Esophagus squamous epithelium (tissue), 5 donors: ENCODE results near the gene LRRFIP2. TPM values are rescaled to one million over a fixed set of nuclear protein-coding genes. Genes with fewer than 3 reads are reported as not detected.

Experiments
- DNase-seq: peaks from one replicate; lab custom pipeline; 2025; lab: John Stamatoyannopoulos, UW
- H3K27ac ChIP-seq, 4 donors: fragments of 200-600 bp; sonication (generic); one replicate each; pipeline ENCODE4 v1.5.1; 2016 to 2019; ENCODE audit warnings: mild to moderate bottlenecking in 1 of 4
- H3K27me3 ChIP-seq, 4 donors: fragments of 200-600 bp; sonication (generic); 1 replicate in 3 of 4; 2 replicates in 1 of 4; pipeline versions ENCODE4 v1.5.1 to v1.6.0; 2017 to 2021; ENCODE audit warnings: antibody characterized with exemption in 1 of 4
- H3K36me3 ChIP-seq, 3 donors: fragments of 200-600 bp; sonication (generic); one replicate each; pipeline ENCODE4 v1.5.1; 2016 to 2019
- H3K4me1 ChIP-seq, 3 donors: fragments of 200-600 bp; sonication (generic); one replicate each; pipeline ENCODE4 v1.5.1; 2017 to 2019
- H3K4me3 ChIP-seq, 4 donors: fragments of 200-600 bp; sonication (generic); 1 replicate in 3 of 4; 2 replicates in 1 of 4; pipeline ENCODE4 v1.5.1; 2016 to 2019; ENCODE audit warnings: mild to moderate bottlenecking in 2 of 4, moderate library complexity in 1 of 4
- H3K9me3 ChIP-seq, 3 donors: fragments of 200-600 bp; sonication (generic); one replicate each; pipeline ENCODE4 v1.5.1; 2016 to 2019
- CTCF ChIP-seq, 6 experiments: fragments of 450-650 bp in 4 of 6; fragments of 200-600 bp in 2 of 6; sonication (generic) in 2 of 6; IDR thresholded peaks; one replicate each; pipeline ENCODE4 v1.5.1; 2016 to 2019; ENCODE audit warnings: antibody characterized with exemption in 6 of 6, mild to moderate bottlenecking in 4 of 6, moderate library complexity in 4 of 6
- POLR2A ChIP-seq, 4 donors: fragments of 450-650 bp; IDR thresholded peaks; one replicate each; pipeline ENCODE4 v1.6.1; 2017; ENCODE audit warnings: antibody characterized with exemption in 4 of 4, mild to moderate bottlenecking in 4 of 4, moderate library complexity in 3 of 4
- WGBS, 2 donors: methylation state at CpG; one replicate each; pipeline ENCODE4 v1.1.5; 2018; 5-methylcytosine and 5-hydroxymethylcytosine counted together
- intact Hi-C: fragments of 100-400 bp; cut with DNase I; formaldehyde crosslinking; loops from one replicate; pipeline ENCODE4 v1.15.0; 2022
- total RNA-seq, 4 donors: library from RNA; depleted of rRNA; stranded (reverse); fragments of >200 nt; gene quantifications; one replicate each; pipeline ENCODE4 v1.1.0, GENCODE V29; 2016
- donor health status: DM: yes; HTN: yes; CAD: no.

The LRRFIP2 gene
- total RNA-seq, 4 donors from 2014 or later, result 50.0 to 99.7 (median 87.8) TPM

GRCh38 chr3:37139567-37140052 is 34.8 kb downstream of the LRRFIP2 start:
- intact Hi-C loops, result no loop called here
- Histone ChIP-seq H3K4me1 (peaks cover 0 to 4% (median 1%) of the 10 kb centered on the region in 3 donors), H3K4me3 (no peak overlapping the region), H3K36me3 (peaks cover 0 to 35% (median 0%) of the 10 kb centered on the region in 3 donors), H3K27me3 (no peaks in the 10 kb centered on the region), H3K27ac (no peak overlapping the region), H3K9me3 (no peaks in the 10 kb centered on the region)
- no peak for TF ChIP-seq CTCF (IDR thresholded peaks at IDR 0.05)
- no peak for TF ChIP-seq POLR2A (IDR thresholded peaks at IDR 0.05)
- no peak for DNase-seq
- WGBS, 2 donors, result 75 to 87% methylated on average over 1 of the region's 1 CpG

GRCh38 chr3:37138816-37139215 is 35.6 kb downstream of the LRRFIP2 start:
- no peak overlapping the region for H3K4me3 ChIP-seq
- no peaks in the 10 kb centered on the region for H3K9me3 ChIP-seq
- no peak overlapping the region for H3K27ac ChIP-seq
- peaks cover 0 to 36% (median 0%) of the 10 kb centered on the region in 3 donors for H3K36me3 ChIP-seq
- no peak for DNase-seq
- H3K4me1 ChIP-seq, result no peaks in the 10 kb centered on the region
- intact Hi-C loops, result no loop called here
- 49 to 58% methylated on average over 2 of the region's 2 CpGs for WGBS, 2 donors
- H3K27me3 ChIP-seq, result no peaks in the 10 kb centered on the region
- TF ChIP-seq POLR2A (IDR thresholded peaks at IDR 0.05), result no peak
- no peak for TF ChIP-seq CTCF (IDR thresholded peaks at IDR 0.05)

- Histone ChIP-seq H3K4me1 (peaks cover 0 to 7% (median 0%) of the 10 kb centered on the region in 3 donors), H3K27ac (no peak overlapping the region), H3K9me3 (no peaks in the 10 kb centered on the region), H3K27me3 (no peaks in the 10 kb centered on the region), H3K4me3 (no peak overlapping the region), H3K36me3 (peaks cover 0 to 23% (median 0%) of the 10 kb centered on the region in 3 donors)
- WGBS, 2 donors, result 36 to 44% methylated on average over 1 of the region's 1 CpG
- intact Hi-C loops, result no loop called here
- no peak for DNase-seq
- TF ChIP-seq POLR2A (IDR thresholded peaks at IDR 0.05) (no peak), CTCF (IDR thresholded peaks at IDR 0.05) (no peak)
Measured at GRCh38 chr3:37137516-37137915, 36.9 kb downstream of the LRRFIP2 start.

- H3K27ac ChIP-seq, result no peak overlapping the region
- no peaks in the 10 kb centered on the region for H3K9me3 ChIP-seq
- no peak overlapping the region for H3K4me3 ChIP-seq
- peaks cover 0 to 9% (median 0%) of the 10 kb centered on the region in 3 donors for H3K36me3 ChIP-seq
- 93 to 94% methylated on average over 2 of the region's 2 CpGs for WGBS, 2 donors
- intact Hi-C loops, result no loop called here
- no peak for TF ChIP-seq CTCF (IDR thresholded peaks at IDR 0.05)
- TF ChIP-seq POLR2A (IDR thresholded peaks at IDR 0.05), result no peak
- H3K27me3 ChIP-seq, result no peaks in the 10 kb centered on the region
- no peak for DNase-seq
- H3K4me1 ChIP-seq, result peaks cover 0 to 22% (median 0%) of the 10 kb centered on the region in 3 donors
Measured at GRCh38 chr3:37136067-37136466, 38.3 kb downstream of the LRRFIP2 start.

- Histone ChIP-seq H3K27me3 (no peaks in the 10 kb centered on the region), H3K4me1 (peaks cover 0 to 27% (median 0%) of the 10 kb centered on the region in 3 donors), H3K36me3 (peaks cover 0 to 8% (median 0%) of the 10 kb centered on the region in 3 donors), H3K4me3 (no peak overlapping the region), H3K27ac (no peak overlapping the region), H3K9me3 (no peaks in the 10 kb centered on the region)
- no peak for DNase-seq
- no peak for TF ChIP-seq POLR2A (IDR thresholded peaks at IDR 0.05)
- TF ChIP-seq CTCF (IDR thresholded peaks at IDR 0.05), result no peak
- intact Hi-C loops, result no loop called here
- 82 to 95% methylated on average over 1 of the region's 1 CpG for WGBS, 2 donors
Measured at GRCh38 chr3:37135561-37135960, 38.8 kb downstream of the LRRFIP2 start.
